GM19468 (cell line): Measurements from ENCODE around the gene JTB.
"Not testable (repeated sequence)": the region's sequence is repeated elsewhere in the genome, so short reads cannot be mapped to it uniquely, and the experiment has no call there.

Source experiments
- ATAC-seq: cut with Tn5 transposase; IDR thresholded peaks from one replicate; pipeline ENCODE4 v1.9.1; 2021; ENCODE audit warnings: mild to moderate bottlenecking, moderate library complexity, moderate number of reproducible peaks; ENCODE audit not compliant: unreplicated experiment; ENCODE audit errors: extremely low read depth

Gene JTB

DNA sequence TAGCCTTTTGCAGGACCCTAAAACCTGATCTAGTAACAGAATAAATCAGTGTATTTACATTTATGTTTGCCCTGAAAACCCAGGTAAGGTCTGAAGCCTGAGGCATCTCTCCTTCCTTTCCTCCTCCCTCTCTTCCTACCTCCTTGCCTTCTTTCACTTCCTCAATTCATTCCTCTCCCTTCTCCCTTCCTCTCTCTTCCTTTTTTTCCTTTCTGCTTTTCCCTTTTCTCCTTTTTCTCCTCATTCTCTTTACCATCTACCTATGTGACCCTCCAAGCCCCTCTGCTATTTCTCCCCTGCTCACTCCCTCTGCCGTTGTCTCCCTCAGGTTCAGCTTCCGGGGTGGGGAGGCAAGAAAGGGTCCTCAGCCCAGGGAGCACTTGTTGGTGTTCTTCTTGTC, 4.3 kb upstream of the JTB start:
- ATAC-seq = not testable (repeated sequence)

DNA sequence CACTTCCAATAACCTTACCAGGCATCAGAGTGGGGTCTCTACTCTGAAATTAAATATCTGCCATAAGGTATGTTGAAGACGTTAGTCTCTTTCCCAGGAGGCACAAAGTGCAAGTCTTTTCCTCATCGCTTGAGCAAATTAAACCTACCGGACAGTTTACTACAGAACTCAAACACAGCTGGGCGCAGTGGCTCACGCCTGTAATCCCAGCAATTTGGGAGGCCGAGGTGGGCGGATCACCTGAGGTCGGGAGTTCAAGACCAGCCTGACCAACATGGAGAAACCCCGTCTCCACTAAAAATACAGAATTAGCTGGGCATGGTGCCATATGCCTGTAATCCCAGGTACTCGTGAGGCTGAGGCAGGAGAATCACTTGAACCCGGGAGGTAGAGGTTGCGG, 1.6 kb upstream of the JTB start:
- ATAC-seq = not testable (repeated sequence)

GRCh38 chr1:153978274-153978909, 918 bp upstream of the JTB start:
- no peak for ATAC-seq

DNA sequence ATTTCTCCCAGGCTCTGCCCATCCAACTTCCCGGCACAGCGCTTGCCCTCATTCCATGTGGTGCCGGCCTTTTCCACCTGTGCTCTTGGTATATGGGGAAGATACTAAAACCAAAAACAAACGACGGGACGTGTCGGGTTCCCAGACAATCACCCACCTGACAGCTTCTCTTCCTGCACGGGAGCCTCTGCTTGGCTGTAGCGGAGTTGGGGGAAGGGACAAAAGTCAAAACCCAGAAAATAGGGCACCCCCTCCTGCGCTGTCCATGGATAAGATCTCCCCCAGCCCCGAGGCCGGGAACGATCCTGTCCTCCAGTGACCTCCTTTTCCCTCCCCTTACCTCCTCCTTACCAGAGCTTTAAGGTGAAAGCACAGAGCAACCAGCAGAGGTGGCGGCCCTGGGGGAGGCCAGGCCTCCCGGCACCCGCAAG, 640 bp downstream of the JTB start:
- no peak for ATAC-seq

DNA sequence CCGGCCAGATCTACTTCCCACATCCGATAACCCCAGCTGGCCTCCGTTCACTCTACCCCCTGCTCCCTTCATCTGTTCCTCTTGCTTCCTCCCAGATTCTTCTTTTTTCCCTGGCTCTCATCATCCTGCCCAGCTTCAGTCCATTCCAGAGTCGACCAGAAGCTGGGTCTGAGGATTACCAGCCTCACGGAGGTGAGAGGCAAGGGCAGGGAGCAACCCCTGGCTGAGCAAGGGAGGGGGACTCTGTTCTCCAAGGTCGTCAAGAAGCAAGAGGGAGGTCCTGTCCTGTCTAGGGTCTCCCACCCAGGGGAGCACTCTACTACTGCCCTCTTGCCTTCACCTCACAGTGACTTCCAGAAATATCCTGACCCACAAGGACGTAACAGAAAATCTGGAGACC, 3.9 kb downstream of the JTB start:
- ATAC-seq = no peak

- no peak for ATAC-seq
Observed at GRCh38 chr1:153973071-153973470, 4.4 kb downstream of the JTB start.

GRCh38 chr1:153970346-153970745, 7.1 kb downstream of the JTB start:
- no peak for ATAC-seq

DNA sequence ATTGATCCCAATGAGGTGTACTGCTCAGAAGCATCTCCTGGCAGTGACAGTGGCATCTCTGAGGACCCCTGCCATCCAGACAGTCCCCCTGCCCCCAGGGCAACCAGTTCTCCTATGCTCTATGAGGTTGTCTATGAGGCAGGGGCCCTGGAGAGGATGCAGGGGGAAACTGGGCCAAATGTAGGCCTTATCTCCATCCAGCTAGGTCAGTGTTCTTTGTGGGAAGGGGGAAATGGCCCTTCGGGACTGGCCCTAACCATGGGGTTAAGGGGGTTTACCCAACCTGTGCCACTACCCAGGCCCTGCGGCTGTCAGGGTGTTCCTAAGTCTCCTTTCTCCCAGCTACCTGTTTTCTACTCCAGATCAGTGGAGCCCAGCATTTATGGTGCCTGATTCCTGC, 8.5 kb downstream of the JTB start:
- no peak for ATAC-seq

DNA sequence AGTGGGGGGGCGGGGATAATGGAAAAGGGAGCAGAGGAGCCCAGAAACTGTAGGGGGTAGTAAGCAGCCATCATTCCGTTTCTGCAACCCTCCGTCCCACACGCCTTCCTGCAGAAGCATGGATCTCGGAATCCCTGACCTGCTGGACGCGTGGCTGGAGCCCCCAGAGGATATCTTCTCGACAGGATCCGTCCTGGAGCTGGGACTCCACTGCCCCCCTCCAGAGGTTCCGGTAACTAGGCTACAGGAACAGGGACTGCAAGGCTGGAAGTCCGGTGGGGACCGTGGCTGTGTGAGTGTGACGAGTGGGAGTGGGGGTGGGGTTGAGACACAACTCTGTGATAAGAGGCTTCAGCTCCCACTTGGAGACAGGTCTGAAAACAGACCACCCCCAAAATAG, 9.1 kb downstream of the JTB start:
- no peak for ATAC-seq

GRCh38 chr1:153968000-153968363, 9.5 kb downstream of the JTB start:
- no peak for ATAC-seq

DNA sequence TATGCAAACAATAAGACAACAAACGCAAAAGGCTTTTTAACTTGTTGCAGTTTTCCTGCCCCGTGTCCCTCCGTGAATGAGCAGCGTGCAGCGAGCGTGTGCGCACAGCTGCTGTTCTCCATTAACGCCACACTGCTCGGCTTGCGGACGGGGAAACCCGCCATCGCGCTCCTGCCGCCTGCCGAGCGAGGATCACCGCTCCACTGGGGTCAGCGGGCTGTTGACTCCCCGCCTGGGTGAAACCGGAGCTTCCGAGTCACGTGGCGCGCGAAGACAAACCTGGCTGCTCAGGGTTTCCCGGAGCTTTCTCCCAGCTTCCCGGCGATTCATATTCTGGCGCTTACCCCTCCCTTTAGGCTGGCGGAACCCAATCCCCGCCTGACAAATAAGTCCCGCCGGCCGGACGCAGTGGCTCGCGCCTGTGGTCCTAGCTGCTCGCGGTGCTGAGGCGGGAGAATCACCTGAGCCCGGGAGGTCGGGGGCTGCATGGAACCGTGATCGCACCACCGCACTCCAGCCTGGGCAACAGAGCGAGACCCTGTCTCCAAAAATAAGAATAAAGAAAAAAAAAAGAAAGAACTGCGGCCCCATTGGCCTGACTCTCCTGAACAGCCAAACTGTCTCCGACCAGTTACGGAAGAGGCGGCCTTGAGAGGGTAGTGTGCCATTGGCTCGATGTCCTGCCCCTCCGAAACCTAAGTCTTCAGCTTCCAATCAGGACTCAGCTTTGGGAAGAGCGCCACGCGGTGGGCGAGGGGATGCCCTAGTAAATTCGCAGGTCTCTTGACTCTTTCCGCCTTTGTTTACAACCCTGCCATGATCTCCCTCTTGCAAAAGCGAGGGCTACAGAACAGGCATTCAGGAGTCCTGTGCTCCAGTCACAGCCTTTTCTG, 10.1 kb downstream of the JTB start, which contains the start of gene CREB3L4:
Gene CREB3L4, plus strand, starts transcription at position 796 of the 893 bp plus-strand sequence. CDS start 624 bp downstream, outside the sequence.
- peak; percentile 67 for ATAC-seq

DNA sequence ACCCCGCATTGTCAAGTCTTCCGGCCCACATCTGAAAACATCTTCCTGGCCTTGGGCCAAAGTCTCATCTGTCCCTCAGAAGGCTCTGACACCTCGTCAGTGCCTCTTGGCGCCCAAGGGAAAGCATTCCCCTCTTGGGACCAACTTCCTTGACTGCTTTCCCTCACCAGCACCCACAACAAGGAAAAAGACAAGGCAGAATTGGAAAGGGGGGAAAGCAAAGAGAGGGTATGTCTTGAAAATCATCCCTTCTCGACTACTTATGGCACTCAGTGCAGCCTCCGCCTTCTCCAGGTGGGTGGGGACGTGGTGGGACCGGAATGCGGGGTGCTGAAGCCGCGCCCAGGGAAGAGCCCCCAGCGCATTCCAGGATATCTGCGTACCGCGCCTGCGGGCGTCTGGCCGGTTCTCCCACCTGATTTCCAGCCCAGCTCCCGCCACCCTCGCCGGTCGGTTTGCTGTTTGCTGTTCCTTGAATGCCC, 13.6 kb downstream of the JTB start:
- no peak for ATAC-seq

- no peak for ATAC-seq
Observed at GRCh38 chr1:153963030-153963849, 14.2 kb downstream of the JTB start, which contains the start of gene SLC39A1. SLC39A1 (minus strand) TSS chr1:153963537; CDS start chr1:153962715, 822 bp downstream.

- ATAC-seq = no peak
Observed at GRCh38 chr1:153962088-153963029, 15.1 kb downstream of the JTB start.

- ATAC-seq = no peak
Observed at GRCh38 chr1:153961421-153961820, 16.1 kb downstream of the JTB start.

DNA sequence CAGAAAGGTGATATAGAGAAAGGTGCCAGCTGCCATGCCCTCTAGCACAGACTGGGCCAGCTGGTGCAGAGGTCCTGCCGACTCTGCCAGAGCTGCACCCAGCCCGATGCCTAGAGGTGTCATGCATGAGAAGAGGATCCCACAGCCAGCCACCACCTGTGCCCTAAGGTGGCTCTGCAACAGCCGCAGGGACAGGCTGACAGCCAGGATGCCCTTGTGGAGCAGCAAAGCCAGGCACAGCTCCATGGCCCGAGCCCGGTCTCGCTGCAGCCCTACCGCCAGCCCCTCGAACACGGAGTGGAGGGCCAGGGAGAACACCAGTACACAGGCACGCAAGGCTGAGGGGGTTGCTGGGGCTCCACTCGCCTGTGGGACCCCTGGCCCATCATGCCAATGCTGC, 17.3 kb downstream of the JTB start:
- no peak for ATAC-seq

GRCh38 chr1:153959454-153959853, 18.0 kb downstream of the JTB start:
- ATAC-seq = no peak

GRCh38 chr1:153958961-153959260, 18.6 kb downstream of the JTB start:
- no peak for ATAC-seq

GRCh38 chr1:153958111-153958960, 19.1 kb downstream of the JTB start, which contains the start of gene CRTC2:
CRTC2 (minus strand) TSS chr1:153958612; CDS start chr1:153958497, 115 bp downstream.
- ATAC-seq = peak; percentile 52
